GM21381 (cell line): Measurements from ENCODE around the gene IL6R.
"Not testable (repeated sequence)": the region's sequence is repeated elsewhere in the genome, so short reads cannot be mapped to it uniquely, and the experiment has no call there.

ENCODE experiments used
- ATAC-seq: cut with Tn5 transposase; IDR thresholded peaks from one replicate; pipeline ENCODE4 v1.9.1; 2021; ENCODE audit warnings: mild to moderate bottlenecking, moderate library complexity; ENCODE audit not compliant: unreplicated experiment

The IL6R gene

GRCh38 chr1:154406572-154406879 is 1.4 kb downstream of the IL6R start:
- no peak for ATAC-seq

- ATAC-seq = no peak
Measured at GRCh38 chr1:154406886-154407197, 1.7 kb downstream of the IL6R start.

GRCh38 chr1:154407198-154408091 is 2.3 kb downstream of the IL6R start:
- ATAC-seq = no peak

GRCh38 chr1:154408174-154408777 is 3.1 kb downstream of the IL6R start:
- ATAC-seq = no peak

GRCh38 chr1:154410185-154410827 is 5.2 kb downstream of the IL6R start:
- ATAC-seq = no peak

- ATAC-seq = no peak
Measured at GRCh38 chr1:154411525-154411924, 6.4 kb downstream of the IL6R start.

- ATAC-seq = no peak
Measured at GRCh38 chr1:154413177-154413783, 8.1 kb downstream of the IL6R start.

- no peak for ATAC-seq
Measured at GRCh38 chr1:154414606-154415005, 9.5 kb downstream of the IL6R start.

GRCh38 chr1:154416471-154417337 is 11.6 kb downstream of the IL6R start:
- ATAC-seq = no peak

GRCh38 chr1:154417338-154417608 is 12.1 kb downstream of the IL6R start:
- no peak for ATAC-seq

GRCh38 chr1:154418062-154418921 is 13.1 kb downstream of the IL6R start:
- ATAC-seq = no peak

- ATAC-seq = no peak
Measured at GRCh38 chr1:154418923-154419619, 13.9 kb downstream of the IL6R start.

- no peak for ATAC-seq
Measured at GRCh38 chr1:154419620-154420571, 14.8 kb downstream of the IL6R start.

- no peak for ATAC-seq
Measured at GRCh38 chr1:154420961-154421924, 16.1 kb downstream of the IL6R start.

- ATAC-seq = not testable (repeated sequence)
Measured at GRCh38 chr1:154422049-154422448, 16.9 kb downstream of the IL6R start.

GRCh38 chr1:154422521-154422920 is 17.4 kb downstream of the IL6R start:
- ATAC-seq = no peak

GRCh38 chr1:154423304-154423987 is 18.3 kb downstream of the IL6R start:
- ATAC-seq = no peak
